Ishikawa (cell line): ENCODE measurements around the gene PELO.

ENCODE experiments used
- CEBPB ChIP-seq: IDR thresholded peaks from 2 replicates; pipeline ENCODE4 v1.6.1; 2012
- FOXM1 ChIP-seq: IDR thresholded peaks from 2 replicates; pipeline ENCODE4 v1.6.1; 2012; ENCODE audit warnings: low read depth, borderline replicate concordance
- RAD21 ChIP-seq: IDR thresholded peaks from 2 replicates; pipeline ENCODE4 v1.6.1; 2012; ENCODE audit warnings: low read depth
- TAF1 ChIP-seq: IDR thresholded peaks from 2 replicates; pipeline ENCODE4 v1.6.1; 2012; ENCODE audit warnings: low read depth, mild to moderate bottlenecking
- TEAD4 ChIP-seq: IDR thresholded peaks from 2 replicates; pipeline ENCODE4 v1.6.1; 2012
- USF1 ChIP-seq: IDR thresholded peaks from 2 replicates; pipeline ENCODE4 v1.6.1; 2012
- TF ChIP-seq, protein P1 (sequence below): IDR thresholded peaks from 2 replicates; pipeline ENCODE4 v1.6.1; 2012

GRCh38 chr5:52798938-52799337, 11.2 kb downstream of the PELO start:
- TF ChIP-seq TAF1 (no peak), FOXM1 (no peak), RAD21 (no peak), CEBPB (no peak), TEAD4 (no peak), USF1 (no peak)
- TF ChIP-seq, protein P1, sequence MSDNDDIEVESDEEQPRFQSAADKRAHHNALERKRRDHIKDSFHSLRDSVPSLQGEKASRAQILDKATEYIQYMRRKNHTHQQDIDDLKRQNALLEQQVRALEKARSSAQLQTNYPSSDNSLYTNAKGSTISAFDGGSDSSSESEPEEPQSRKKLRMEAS = no peak
